DOHH2 (cell line): ENCODE results near the gene ITK.

Source experiments
- H3F3A ChIP-seq: fragments of 200-600 bp; sonication (generic), shearing (Covaris generic); 2 replicates; pipeline ENCODE4 v1.6.0; 2016; ENCODE audit warnings: antibody characterized with exemption, mild to moderate bottlenecking; ENCODE audit not compliant: control insufficient read depth, insufficient read depth
- H3K27ac ChIP-seq: fragments of 200-600 bp; sonication (generic); 2 replicates; pipeline ENCODE4 v1.5.1; 2014; ENCODE audit warnings: low read depth, mild to moderate bottlenecking, low read length, moderate library complexity
- H3K27me3 ChIP-seq: fragments of 200-600 bp; sonication (generic); 2 replicates; pipeline ENCODE4 v1.6.1; 2014; ENCODE audit warnings: mild to moderate bottlenecking, low read length, mixed read lengths; ENCODE audit not compliant: control insufficient read depth
- H3K36me3 ChIP-seq: fragments of 200-600 bp; sonication (generic); 2 replicates; pipeline ENCODE4 v1.6.1; 2014; ENCODE audit warnings: mild to moderate bottlenecking, low read length, moderate library complexity, mixed read lengths; ENCODE audit not compliant: control insufficient read depth
- H3K4me1 ChIP-seq: fragments of 200-600 bp; sonication (generic); 2 replicates; pipeline ENCODE4 v1.6.1; 2014; ENCODE audit warnings: mild to moderate bottlenecking, low read length, mixed read lengths; ENCODE audit not compliant: control insufficient read depth
- H3K4me2 ChIP-seq: fragments of 200-600 bp; sonication (generic); 2 replicates; pipeline ENCODE4 v1.6.0; 2014; ENCODE audit warnings: mild to moderate bottlenecking, low read length, moderate library complexity
- H3K4me3 ChIP-seq: fragments of 200-600 bp; sonication (generic); 2 replicates; pipeline ENCODE4 v1.5.1; 2014; ENCODE audit warnings: mild to moderate bottlenecking, low read length, mixed read lengths
- H3K79me2 ChIP-seq: fragments of 200-600 bp; sonication (generic); 2 replicates; pipeline ENCODE4 v1.6.1; 2014; ENCODE audit warnings: mild to moderate bottlenecking, low read length, mixed read lengths; ENCODE audit not compliant: control insufficient read depth
- H3K9me2 ChIP-seq: fragments of 200-600 bp; sonication (generic); replicated peaks from 2 replicates; pipeline ENCODE4 v1.6.1; 2014; ENCODE audit warnings: mild to moderate bottlenecking, low read length, mixed read lengths; ENCODE audit not compliant: control insufficient read depth
- H3K9me3 ChIP-seq: fragments of 200-600 bp; sonication (generic); 2 replicates; pipeline ENCODE4 v1.6.1; 2014; ENCODE audit warnings: antibody characterized with exemption, low read length, mixed read lengths; ENCODE audit not compliant: control insufficient read depth, insufficient read depth
- H4K20me1 ChIP-seq: fragments of 200-600 bp; sonication (generic); 2 replicates; pipeline ENCODE4 v1.6.0; 2014; ENCODE audit warnings: low read depth, mild to moderate bottlenecking, antibody characterized with exemption, low read length, moderate library complexity; ENCODE audit not compliant: control insufficient read depth, insufficient read depth
- CTCF ChIP-seq: fragments of 200-600 bp; sonication (generic); IDR thresholded peaks from one replicate; pipeline ENCODE4 v1.5.1; 2014; ENCODE audit warnings: antibody characterized with exemption, mild to moderate bottlenecking, low read depth, low read length; ENCODE audit not compliant: poor library complexity, severe bottlenecking
- EZH2phosphoT487 ChIP-seq: fragments of 200-600 bp; sonication (generic); IDR thresholded peaks from 2 replicates; pipeline ENCODE4 v1.6.1; 2017; ENCODE audit warnings: borderline replicate concordance, mild to moderate bottlenecking, antibody characterized with exemption, low read length, moderate library complexity, mixed read lengths

Gene ITK

GRCh38 chr5:157289164-157289819 lies 108.7 kb downstream of the ITK start:
- H3K4me2 ChIP-seq: no peak overlapping the region

GRCh38 chr5:157290156-157290980 lies 109.7 kb downstream of the ITK start:
- Histone ChIP-seq H3K4me1 (peaks cover 14% of the 10 kb centered on the region), H3K36me3 (peaks cover 90% of the 10 kb centered on the region), H3K27me3 (no peaks in the 10 kb centered on the region), H3K9me2 (no peaks in the 10 kb centered on the region), H3K27ac (no peak overlapping the region), H4K20me1 (no peaks in the 10 kb centered on the region), H3K9me3 (no peaks in the 10 kb centered on the region), H3K4me2 (no peak overlapping the region), H3K4me3 (no peak overlapping the region), H3K79me2 (peaks cover 19% of the 10 kb centered on the region), H3F3A (0 out of 2 replicates have a peak, but pooled peaks cover 2% of the 10 kb centered on the region)
- TF ChIP-seq CTCF: no peak
- no peak for TF ChIP-seq EZH2phosphoT487

More at GRCh38 chr5:157289164-157289819, 108.7 kb downstream of the ITK start:
- H3K4me3 ChIP-seq: no peak overlapping the region
- no peaks in the 10 kb centered on the region for H4K20me1 ChIP-seq
- H3K9me2 ChIP-seq: no peaks in the 10 kb centered on the region
- H3K27me3 ChIP-seq: no peaks in the 10 kb centered on the region
- 0 out of 2 replicates have a peak, but pooled peaks cover 2% of the 10 kb centered on the region for H3F3A ChIP-seq
- H3K79me2 ChIP-seq: peaks cover 30% of the 10 kb centered on the region
- H3K27ac ChIP-seq: no peak overlapping the region
- H3K9me3 ChIP-seq: no peaks in the 10 kb centered on the region
- TF ChIP-seq CTCF: no peak
- TF ChIP-seq EZH2phosphoT487: no peak
- H3K4me1 ChIP-seq: peaks cover 14% of the 10 kb centered on the region
- peaks cover 91% of the 10 kb centered on the region for H3K36me3 ChIP-seq

GRCh38 chr5:157290981-157291711 lies 110.5 kb downstream of the ITK start:
- Histone ChIP-seq H3K9me2 (no peaks in the 10 kb centered on the region), H3F3A (0 out of 2 replicates have a peak, but pooled peaks cover 2% of the 10 kb centered on the region), H3K79me2 (peaks cover 14% of the 10 kb centered on the region), H3K27me3 (no peaks in the 10 kb centered on the region), H3K4me2 (no peak overlapping the region), H3K9me3 (no peaks in the 10 kb centered on the region), H3K27ac (no peak overlapping the region), H3K36me3 (peaks cover 92% of the 10 kb centered on the region), H4K20me1 (no peaks in the 10 kb centered on the region), H3K4me3 (no peak overlapping the region), H3K4me1 (peaks cover 14% of the 10 kb centered on the region)
- no peak for TF ChIP-seq CTCF
